Non-pigmented ciliary epithelial cell (primary cell): Measurements from ENCODE around the gene JAKMIP2.
"Not testable (repeated sequence)": the region's sequence is repeated elsewhere in the genome, so short reads cannot be mapped to it uniquely, and the experiment has no call there.

Experiments
- DNase-seq: peaks from one replicate; pipeline ENCODE4 v3.0.0-alpha.2; 2010; ENCODE audit warnings: low read depth

Gene JAKMIP2

DNA sequence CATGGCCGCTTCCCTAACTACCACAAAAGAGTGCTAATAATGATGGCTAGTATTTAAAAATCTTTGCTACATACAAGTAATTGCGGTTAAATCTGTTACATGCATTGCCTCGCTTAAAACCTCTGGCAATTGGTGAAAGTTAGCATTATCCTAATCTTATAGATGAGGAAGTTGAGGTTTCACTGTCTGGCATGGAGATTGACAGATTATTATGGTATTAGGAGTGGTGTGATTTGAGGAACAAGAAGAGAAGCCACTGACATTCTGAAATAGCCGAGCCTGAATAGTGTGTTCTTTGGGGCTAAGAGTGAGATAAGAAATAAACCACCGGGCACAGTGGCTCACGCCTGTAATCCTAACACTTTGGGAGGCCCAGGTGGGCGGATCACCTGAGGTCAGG, 227.4 kb downstream of the JAKMIP2 start:
- DNase-seq: no peak

DNA sequence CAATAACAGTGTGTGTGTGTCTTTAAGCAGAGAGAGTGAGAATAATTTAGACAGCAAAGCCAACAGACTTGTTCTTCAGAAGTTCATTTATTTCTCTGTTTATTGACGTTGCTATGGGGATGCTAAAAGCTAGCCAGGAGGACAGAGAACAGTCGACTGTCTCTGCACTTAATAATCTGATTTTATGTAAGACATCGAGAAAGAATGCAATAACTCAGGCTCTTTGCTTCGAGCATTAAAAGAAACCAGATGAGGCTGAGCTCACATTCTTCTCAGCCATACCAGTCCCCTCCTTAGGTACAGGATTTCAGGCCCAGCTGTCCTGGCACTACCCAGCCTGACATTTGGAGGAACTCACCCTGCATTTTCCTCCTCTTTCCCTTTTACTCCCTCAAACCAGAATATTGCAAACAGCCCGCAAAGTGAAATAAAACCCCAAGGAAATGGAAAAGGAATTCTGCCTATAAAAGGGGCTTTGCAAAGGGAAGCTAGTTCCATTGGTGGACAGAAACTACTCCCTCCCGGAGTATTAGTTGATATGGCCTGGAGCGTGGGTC, 228.2 kb downstream of the JAKMIP2 start:
- DNase-seq: no peak

DNA sequence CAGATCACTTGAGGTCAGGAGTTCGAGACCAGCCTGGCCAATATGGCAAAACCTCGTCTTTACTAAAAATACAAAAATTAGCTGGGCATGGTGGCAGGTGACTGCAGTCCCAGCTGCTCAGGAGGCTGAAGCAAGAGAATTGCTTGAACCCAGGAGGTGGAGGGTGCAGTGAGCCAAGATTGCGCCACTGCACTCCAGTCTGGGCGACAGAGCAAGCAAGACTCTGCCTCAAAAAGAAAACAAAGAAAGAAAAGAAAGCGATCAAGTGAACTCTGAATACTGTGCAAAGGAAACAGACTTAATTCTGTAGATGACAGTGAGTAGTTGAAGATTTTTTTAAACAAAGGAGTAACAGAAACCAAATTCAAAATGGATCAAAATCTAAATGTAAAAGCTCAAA, 228.7 kb downstream of the JAKMIP2 start:
- not testable (repeated sequence) for DNase-seq

DNA sequence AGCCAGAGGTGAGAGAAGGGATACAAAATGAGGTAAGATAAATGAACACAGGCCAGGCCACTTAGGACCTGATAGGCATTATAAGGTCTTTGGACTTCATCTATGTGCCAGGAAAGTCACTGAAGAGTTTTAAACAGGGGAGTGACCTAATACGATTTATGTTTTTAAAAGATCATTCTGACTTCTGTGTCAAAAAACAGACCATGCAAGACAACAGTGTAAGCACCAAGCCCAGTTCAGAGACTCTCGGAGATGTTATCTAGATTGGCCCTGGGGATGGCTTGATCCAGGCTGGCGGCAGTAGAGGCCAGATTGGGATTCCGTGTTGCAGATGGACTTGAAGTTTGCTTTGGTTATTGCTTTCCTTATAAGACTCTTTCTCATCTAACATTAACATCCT, 229.6 kb downstream of the JAKMIP2 start:
- no peak for DNase-seq

DNA sequence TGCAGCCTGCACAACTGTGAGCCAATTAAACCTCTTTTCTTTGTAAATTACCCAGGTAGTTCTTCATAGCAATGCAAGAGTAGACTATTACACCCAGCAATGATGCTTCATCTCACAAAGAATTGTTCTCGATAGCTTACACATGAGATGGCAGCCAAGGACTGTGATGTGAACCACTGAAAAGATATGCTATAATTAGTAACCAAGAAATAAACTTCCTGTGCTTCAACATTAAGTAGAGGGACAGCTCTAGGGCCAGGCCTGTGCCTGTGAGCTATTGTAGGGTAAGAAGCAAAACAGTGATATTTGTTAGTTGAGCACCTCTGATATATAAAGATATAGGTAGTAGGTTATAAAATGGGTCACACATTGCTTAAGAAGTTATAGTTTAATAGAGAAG, 230.9 kb downstream of the JAKMIP2 start:
- DNase-seq: no peak

DNA sequence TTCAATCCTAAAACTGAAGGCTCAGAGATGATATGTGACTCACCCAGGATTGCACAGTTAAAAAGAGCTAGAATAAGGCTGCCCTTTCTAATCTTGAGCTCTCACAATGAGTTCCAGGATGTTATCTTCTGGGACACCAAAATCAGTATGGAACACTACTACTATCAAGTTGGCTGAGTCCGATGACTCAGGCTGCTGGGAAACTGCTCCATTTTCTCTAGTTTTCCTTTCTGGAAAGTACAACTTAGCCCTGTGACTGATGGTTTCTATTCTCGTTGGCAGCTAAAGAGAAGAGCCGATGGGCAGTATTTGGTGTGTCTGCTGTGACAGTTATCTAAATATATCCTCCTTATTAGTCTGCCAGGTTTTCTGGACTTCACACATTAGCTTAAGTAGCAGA, 234.8 kb downstream of the JAKMIP2 start:
- no peak for DNase-seq

DNA sequence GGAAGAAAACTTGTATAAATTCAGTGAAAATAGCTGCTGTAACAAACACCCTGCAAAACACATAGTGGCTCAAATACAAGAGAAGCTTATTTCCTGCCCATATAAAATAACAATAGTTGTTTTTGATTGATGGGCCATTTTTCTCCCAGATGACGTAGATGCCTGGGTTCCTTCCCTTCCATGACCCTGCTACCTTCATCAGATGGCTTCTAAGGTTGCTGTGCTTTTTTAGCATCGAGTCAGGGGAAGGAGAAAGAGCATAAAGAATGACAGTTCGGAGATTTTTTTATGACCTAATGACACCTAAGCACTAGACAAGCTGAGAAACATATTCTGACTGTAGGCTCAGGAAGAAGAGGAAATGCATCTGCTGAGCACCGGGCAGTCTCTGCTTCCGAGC, 238.0 kb downstream of the JAKMIP2 start:
- no peak for DNase-seq

DNA sequence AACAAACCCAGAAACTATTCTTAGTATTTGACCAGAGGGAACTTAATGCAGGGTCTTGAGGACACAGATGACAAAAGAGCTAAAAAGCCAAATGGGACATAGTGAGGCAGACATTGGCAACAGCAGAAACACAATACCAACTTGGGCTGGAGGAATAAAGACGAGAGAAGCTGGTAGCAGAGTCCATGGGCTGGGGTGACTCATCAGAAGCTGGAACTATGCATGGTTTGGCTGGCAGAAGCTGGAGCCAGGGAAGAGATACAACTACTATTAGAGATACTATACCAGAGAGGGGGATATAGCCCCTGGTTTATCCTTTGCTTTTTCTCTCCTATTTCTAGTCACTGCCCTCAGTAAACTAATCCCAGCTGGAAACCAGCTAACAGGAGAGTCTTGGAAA, 243.5 kb downstream of the JAKMIP2 start:
- DNase-seq: no peak

DNA sequence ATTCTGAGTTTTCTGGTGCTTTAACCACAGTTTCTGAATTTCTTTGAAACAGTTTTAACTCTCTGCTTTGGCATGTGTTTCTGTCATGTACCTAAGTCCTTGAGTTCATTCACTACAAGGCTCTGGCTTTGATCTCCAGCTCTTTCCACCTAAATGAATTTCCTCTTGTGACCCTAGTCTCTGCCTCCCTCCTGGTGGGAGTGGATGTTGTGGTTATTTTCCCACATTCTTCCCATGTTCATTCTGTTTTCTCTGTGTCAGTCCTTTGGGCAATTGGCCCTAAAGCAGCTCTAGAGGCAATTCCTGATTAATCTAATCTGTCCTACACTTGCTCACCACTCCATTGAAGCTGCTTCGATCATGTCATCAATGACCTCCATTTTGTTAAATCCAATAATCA, 244.3 kb downstream of the JAKMIP2 start:
- DNase-seq: no peak
